GDM1 (cell line): ENCODE results near the gene MORC2.

Source experiments
- DNase-seq: peaks from one replicate; lab custom pipeline; 2025; lab: John Stamatoyannopoulos, UW

MORC2 gene

GRCh38 chr22:30968015-30968923 is at the start of gene MORC2:
Gene MORC2, minus strand, starts transcription at chr22:30968774. Its CDS starts 885 bp downstream, at chr22:30967889.
- DNase-seq = no peak

- no peak for DNase-seq
Observed at GRCh38 chr22:31005535-31005934, 37.0 kb upstream of the MORC2 start.

- DNase-seq = no peak
Observed at GRCh38 chr22:31001124-31001770, 32.7 kb upstream of the MORC2 start.

- DNase-seq = no peak
Observed at GRCh38 chr22:30998329-30998728, 29.8 kb upstream of the MORC2 start.

- no peak for DNase-seq
Observed at GRCh38 chr22:30996462-30996861, 27.9 kb upstream of the MORC2 start.

GRCh38 chr22:30994960-30995359 is 26.4 kb upstream of the MORC2 start:
- DNase-seq = no peak

- no peak for DNase-seq
Observed at GRCh38 chr22:30992565-30992964, 24.0 kb upstream of the MORC2 start.

GRCh38 chr22:30990690-30991089 is 22.1 kb upstream of the MORC2 start:
- DNase-seq = no peak

GRCh38 chr22:30989474-30989873 is 20.9 kb upstream of the MORC2 start:
- DNase-seq = no peak

GRCh38 chr22:30985561-30986208 is 17.1 kb upstream of the MORC2 start:
- DNase-seq = no peak

GRCh38 chr22:30984317-30984716 is 15.7 kb upstream of the MORC2 start:
- DNase-seq = no peak

- DNase-seq = no peak
Observed at GRCh38 chr22:30982512-30982911, 13.9 kb upstream of the MORC2 start.

GRCh38 chr22:30979932-30980331 is 11.4 kb upstream of the MORC2 start:
- DNase-seq = no peak

- no peak for DNase-seq
Observed at GRCh38 chr22:30978304-30978962, 9.9 kb upstream of the MORC2 start.

- no peak for DNase-seq
Observed at GRCh38 chr22:30970356-30970746, 1.8 kb upstream of the MORC2 start.

- peak; percentile 37 for DNase-seq
Observed at GRCh38 chr22:30969532-30970355, 1.2 kb upstream of the MORC2 start.

- DNase-seq = peak; percentile 95
Observed at GRCh38 chr22:30968924-30969531, 454 bp upstream of the MORC2 start, which contains the start of gene TUG1. Gene TUG1, plus strand, starts transcription at chr22:30969265.

- DNase-seq = no peak
Observed at GRCh38 chr22:30964858-30965257, 3.7 kb downstream of the MORC2 start.

GRCh38 chr22:30955153-30955552 is 13.4 kb downstream of the MORC2 start:
- DNase-seq = no peak

- DNase-seq = no peak
Observed at GRCh38 chr22:30953206-30953605, 15.4 kb downstream of the MORC2 start.
